H54 (cell line): ENCODE data around the gene ANKEF1.

Experiments
- DNase-seq: peaks from one replicate; pipeline ENCODE4 v3.0.0; 2011; ENCODE audit warnings: low spot score, mixed read lengths; ENCODE audit not compliant: insufficient read length
- FAIRE-seq: peaks from 3 replicates; lab custom pipeline; 2011; peaks lifted over from hg19 to GRCh38; lab: Jason Lieb, UNC
- POLR2A ChIP-seq: IDR thresholded peaks from 2 replicates; pipeline ENCODE4 v1.6.1; 2011; ENCODE audit warnings: low read depth, mild to moderate bottlenecking, low read length

Gene ANKEF1

DNA sequence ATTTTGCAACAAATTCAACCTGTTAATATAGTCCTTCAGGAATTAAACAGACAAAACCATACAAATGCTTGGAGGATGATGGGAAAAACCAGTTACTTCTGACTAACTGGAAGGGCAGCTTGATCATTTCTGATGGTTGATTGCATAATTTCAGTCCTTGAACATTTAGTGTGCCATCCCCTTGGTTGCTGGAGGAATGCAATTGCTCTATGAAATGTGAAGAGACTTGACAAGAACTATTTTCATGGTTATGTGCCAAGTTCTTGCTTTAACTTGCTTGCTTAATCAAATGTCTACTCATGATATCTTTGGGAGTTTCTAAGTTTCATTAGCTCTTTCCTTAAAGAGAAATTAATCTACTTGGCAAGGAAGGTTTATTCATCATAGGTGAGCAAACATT, 45.2 kb downstream of the ANKEF1 start:
- no peak for TF ChIP-seq POLR2A
- DNase-seq (no peak), FAIRE-seq (no peak)

DNA sequence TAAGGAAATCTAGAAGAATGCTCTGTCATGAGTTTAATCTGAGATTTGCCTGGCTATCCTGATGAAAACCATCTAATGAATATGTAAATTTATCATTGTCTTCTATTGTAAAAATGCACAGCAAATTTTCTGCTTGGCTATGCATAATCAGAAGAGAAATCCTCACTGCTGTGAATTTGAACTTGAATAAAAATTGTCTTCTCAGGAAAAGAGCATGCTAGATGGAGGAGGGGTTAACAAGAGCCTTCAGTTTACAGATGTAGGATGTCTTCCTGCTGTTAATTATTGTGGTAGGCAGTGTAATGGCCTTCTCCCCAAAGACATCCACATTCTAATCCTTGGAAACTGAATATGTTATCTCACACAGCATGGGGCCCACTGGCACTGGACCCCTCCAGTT, 45.8 kb downstream of the ANKEF1 start:
- TF ChIP-seq POLR2A = no peak
- FAIRE-seq = no peak

DNA sequence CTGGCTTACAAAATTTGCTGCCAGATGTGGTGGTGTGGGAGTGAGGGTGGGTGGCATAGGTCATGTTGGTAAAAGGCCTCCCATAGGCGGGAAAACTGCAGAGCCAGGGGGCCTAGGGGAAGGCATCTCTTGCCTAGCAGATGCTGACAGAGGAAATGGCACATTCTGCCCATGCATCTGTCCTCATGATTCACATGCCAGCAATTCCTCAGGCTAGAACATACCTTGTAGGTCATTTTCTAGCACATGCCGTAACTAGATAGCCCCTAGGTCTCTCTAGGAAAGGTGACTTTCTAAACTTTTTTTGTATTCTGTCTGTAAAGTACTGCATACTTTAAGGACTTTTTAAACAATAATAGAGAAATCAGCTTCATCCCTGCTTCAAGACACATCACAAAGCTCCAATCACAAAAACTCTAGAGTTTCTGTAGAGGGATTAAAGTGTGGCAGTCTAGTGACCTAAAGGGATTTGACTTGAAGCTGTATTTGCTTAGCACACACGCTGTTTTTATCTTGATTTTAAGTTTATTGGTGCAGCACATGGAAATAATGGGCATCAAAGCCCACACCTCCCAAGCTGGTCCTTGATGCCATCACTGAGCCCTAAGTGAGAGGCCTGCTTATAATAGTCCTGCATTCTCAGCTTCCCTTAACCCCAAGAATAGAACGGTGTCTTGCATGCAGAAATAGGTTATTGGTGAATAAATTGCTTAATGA, 55.2 kb downstream of the ANKEF1 start:
- no peak for FAIRE-seq
- TF ChIP-seq POLR2A = no peak
- DNase-seq = no peak

More for the DNA sequence above, 45.8 kb downstream of the ANKEF1 start:
- no peak for DNase-seq

DNA sequence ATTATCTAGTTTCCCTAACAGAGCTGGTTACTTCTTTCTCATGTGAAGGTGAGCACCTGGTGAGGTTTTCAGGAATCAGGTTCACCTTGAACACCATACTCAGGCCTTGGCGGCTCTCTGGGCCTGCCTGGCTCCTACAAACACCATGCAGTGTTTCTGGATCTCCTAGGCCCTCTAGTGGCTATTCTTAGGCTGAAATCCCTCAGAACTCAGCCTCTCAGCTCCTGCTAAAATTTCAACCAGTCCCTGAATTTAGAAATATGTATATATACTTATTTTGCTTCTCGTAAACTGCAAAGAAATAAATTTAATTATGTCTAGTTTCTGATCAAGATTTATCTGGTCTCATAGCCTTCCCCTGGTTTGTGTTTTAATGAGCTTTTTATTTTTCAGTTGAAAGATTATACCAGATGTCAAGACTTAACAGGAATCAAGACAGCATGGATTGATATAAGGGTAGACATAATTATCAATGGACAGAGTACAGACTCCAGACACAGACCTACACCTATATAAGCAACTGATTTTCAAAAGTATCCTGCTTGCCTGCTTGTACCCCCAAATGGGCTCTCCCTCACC, 55.9 kb downstream of the ANKEF1 start:
- no peak for FAIRE-seq
- no peak for DNase-seq
- TF ChIP-seq POLR2A = no peak

DNA sequence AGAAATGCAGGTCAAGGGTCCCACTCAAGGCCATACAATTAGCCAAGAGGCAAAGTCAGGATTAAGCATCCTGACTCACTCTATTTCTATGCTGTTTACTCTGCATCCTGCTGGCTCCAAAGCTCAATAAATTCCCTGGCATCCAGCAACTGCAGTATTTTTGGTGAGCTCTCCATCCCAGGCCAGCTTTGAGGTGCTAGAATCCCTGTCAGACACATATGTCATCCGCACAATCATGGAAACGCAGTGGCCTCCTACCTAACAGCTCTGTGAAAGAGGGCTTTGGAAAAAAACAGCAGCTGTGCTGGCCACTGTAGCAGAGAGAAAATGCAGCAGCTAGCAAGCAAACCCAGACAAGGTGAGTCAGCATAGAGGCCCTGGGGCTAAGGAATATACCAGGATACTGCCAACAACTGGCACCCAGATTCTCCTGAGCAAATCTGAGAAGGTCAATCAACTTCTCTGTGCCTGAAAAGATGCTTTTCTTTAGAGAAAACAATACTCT, 58.4 kb downstream of the ANKEF1 start:
- FAIRE-seq (peak; percentile 87), DNase-seq (peak; percentile 37)
- TF ChIP-seq POLR2A = no peak

DNA sequence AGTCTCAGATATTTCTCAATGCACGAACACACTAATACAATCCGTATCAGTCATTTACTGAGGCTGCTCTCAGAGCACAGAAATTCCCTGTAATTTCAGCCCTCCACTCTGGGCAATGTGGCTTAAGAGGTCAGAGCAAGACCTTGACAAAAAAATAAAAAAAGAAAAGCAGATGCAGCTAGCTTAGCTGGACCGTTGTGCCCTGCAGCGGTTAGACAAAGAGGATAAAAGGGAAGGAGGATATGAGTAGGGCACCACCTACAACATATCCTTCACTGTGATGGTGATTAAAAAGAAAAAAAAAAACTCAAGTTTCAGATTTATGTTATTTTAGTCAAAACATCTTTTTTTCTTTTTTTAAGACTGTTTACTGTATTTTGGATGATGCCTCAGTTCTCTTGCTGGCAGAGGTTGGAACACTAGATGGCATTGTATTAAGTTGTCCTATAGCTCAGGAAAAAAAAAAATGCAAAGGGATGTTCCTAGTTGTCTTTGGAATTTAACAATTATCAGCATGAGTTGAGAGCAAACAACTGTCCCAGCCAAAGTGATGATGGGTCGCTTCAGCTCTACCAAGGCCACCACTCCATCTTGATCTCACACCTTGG, 59.9 kb downstream of the ANKEF1 start:
- DNase-seq (no peak), FAIRE-seq (no peak)
- TF ChIP-seq POLR2A = no peak

DNA sequence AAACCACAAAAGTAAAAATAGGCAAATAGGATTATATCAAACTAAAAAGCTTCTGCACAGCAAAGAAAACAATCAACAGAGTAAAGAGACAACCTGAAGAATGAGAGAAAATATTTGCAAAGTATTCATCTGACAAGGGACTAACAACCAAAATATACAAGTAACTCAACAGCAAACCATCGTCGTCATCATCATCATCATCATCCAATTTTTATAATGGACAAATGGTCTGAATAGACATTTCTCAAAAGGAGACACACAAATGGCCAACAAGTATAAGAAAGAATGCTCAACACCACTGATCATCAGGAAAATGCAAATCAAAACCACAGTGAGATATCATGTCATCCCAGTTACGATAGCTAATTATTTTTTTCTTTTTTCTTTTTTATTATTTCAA, 62.0 kb downstream of the ANKEF1 start:
- no peak for TF ChIP-seq POLR2A
- DNase-seq = no peak
- FAIRE-seq = no peak

DNA sequence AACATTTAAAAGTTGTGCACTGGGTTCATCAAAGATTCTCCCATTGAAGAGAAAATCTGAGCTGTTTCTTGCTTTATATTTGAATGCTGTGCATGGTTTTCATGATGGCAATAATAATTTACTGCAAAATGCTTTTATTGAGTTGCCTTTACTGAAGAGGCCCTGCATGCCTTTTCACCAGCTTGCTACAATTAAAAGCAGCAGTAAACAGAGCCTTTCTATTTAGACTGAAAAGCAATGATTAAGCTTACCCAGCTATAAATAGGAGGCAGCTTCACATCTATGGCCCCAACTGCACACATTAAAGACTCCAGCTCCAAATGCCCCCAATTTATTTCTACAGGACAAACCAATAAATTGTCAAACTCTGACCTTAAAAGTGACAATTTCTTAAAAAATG, 70.3 kb downstream of the ANKEF1 start:
- no peak for TF ChIP-seq POLR2A
- DNase-seq (no peak), FAIRE-seq (no peak)
